Inflammatory macrophage (primary cell): ENCODE measurements around the gene NKX6-2.
"Not testable (repeated sequence)": the region's sequence is repeated elsewhere in the genome, so short reads cannot be mapped to it uniquely, and the experiment has no call there.

Source experiments
- DNase-seq, 2 donors: peaks; one replicate each; pipeline ENCODE4 v3.0.0-alpha.2; 2020 to 2022

Gene NKX6-2

DNA sequence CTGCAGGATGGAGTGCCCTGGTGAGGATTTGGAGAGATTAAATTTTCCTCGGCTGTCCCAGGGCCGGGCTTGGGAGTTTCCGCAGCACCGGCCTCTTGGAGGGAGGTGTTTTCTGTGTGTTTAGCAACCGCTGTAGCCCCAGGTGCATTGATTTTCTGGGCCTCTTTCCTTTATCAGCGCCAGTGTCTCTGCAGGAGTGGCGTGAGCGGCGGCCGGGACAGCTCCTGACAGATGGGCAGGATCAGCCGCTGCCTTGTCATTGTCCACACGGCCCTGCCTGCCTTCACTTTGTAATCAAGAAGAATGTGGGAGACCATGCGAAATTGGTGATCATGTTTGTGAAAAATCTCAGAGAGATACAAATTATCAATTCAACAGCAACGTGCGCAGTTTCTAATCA lies 32.4 kb downstream of the NKX6-2 start:
- no peak for DNase-seq

DNA sequence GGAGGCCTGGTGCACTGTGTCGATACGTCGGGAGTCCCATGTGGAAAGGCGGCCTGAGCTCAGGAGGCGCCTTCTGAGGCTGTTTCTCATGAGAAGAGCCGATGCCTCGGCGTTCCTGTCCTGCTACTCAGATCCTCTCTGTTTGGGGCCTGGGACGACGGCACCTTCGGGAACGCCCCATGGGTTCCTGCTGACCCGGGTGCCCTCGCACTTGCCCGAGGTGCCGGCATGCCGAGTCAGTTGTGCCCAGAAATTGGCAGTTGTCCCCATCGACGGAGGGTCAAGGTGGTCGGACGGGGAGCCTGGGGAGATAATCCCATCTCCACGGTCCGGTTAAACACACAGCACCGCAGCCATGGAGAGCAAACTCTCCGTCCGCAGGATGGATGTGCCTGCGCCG lies 33.0 kb downstream of the NKX6-2 start:
- DNase-seq = no peak

DNA sequence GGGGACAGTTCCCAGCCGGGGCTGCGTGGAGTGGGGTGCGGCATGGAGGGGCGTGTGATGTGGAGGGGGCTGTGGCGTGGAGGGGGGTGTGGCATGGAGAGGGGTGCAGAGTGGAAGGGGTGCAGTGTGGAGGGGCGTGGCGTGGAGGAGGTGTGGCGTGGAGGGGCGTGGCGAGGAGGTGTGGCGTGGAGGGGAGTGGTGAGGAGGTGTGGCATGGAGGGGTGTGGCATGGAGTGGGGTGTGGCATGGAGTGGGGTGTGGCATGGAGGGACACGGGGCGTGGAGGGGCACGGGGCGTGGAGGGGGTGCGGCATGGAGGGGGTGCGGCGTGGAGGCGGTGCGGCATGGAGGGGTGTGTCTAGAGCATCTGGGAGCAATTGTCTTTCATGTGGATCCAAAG lies 33.6 kb downstream of the NKX6-2 start:
- DNase-seq = no peak

DNA sequence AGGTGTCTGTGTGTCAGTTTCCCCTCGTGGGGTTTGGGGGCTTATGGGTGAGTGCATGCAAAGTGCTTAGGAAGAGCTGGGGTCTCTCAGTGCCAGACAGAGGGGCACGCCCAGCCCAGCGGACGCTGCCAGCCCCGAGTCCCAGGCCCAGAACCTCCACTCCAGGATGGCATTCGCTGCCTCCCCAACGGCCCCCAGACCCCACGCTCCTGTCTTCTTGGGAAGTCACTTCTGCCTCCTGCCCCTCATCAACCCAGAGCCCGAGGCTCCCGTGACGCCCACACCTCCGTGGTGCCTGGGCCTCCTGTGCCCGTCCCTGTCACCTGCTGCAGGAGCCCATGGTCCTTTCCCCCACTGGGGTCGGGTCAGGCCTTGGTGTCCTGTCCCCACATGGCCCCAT lies 35.0 kb downstream of the NKX6-2 start:
- no peak for DNase-seq

- no peak for DNase-seq
Measured at GRCh38 chr10:132749371-132749795, 36.6 kb downstream of the NKX6-2 start.

GRCh38 chr10:132748545-132749370 lies 37.2 kb downstream of the NKX6-2 start:
- DNase-seq = no peak

GRCh38 chr10:132748135-132748534 lies 37.8 kb downstream of the NKX6-2 start:
- no peak for DNase-seq

- DNase-seq = no peak
Measured at GRCh38 chr10:132746801-132747625, 38.9 kb downstream of the NKX6-2 start.

DNA sequence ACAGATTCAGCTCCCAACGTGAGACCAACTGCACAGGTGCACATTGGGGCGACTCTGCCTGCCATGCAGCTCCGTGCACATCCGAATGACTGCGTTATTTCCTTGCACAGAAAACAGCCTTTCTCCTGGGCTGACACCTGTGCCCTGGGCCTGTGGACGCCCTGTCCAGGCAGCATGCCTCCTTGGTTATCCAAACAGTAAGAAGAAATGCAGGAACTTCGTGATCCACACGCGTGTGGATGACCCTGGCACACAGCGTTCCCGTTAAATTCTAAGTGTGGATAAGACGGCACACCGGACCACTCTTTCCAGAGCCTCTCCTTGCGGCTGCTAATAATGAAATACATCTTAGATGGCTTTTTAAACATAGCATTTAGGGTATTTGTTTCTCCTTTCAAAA lies 39.6 kb downstream of the NKX6-2 start:
- no peak for DNase-seq

DNA sequence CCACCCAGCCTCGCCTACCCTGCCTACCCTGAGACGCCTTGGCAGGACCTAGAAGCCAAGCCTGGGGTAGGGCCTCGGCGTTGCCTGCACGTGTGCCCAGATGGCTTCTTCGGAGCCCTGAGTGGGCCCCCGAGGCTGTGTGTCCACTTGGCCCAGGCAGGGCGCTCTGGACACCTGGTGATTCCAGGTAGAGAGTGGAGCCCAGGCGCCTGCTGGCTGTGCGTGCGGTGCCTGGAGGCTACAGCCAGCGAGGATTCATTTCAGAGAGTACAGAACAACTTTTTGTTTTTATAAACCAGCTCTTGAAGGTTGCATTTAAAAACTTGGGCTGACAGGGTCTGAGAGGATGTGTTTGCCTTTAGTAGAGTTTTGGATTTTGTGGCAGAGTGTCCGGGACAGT lies 40.0 kb downstream of the NKX6-2 start:
- no peak for DNase-seq

DNA sequence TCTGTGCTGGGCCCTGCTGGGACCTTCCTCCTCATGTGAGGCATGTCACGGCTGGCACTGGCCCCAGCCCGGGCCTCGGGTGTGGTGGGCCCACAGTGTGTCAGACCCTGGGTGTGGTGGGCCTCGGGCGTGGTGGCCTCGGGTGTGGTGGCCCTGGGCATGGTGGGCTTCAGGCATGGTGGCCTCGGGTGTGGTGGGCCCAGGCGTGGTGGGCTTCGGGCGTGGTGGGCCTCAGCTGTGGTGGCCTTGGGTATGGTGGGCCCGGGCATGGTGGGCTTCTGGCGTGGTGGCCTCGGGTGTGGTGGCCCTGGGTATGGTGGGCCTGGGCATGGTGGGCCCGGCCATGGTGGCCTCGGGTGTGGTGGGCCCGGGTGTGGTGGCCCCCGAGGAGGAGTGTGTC lies 40.4 kb downstream of the NKX6-2 start:
- no peak for DNase-seq

DNA sequence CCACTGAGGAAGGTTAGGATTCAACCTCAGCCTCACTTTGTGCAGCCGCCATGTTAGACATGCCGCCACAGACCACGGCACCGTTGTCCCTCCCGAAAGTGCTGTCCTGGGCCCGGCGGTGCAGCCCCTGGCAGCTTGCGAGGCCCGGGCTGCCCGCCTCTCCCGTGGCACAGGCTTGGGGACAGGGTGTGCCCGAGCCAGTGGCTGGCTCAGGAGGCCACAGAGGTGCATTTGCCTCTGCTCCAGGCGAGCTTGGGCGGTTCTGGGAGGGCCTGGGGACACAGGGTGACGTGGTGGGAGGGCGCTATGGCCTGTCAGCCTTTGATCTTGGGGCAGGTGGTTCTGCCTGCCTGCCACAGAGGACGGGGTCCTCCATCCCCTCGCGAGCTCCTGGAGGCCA lies 41.1 kb downstream of the NKX6-2 start:
- DNase-seq = no peak

DNA sequence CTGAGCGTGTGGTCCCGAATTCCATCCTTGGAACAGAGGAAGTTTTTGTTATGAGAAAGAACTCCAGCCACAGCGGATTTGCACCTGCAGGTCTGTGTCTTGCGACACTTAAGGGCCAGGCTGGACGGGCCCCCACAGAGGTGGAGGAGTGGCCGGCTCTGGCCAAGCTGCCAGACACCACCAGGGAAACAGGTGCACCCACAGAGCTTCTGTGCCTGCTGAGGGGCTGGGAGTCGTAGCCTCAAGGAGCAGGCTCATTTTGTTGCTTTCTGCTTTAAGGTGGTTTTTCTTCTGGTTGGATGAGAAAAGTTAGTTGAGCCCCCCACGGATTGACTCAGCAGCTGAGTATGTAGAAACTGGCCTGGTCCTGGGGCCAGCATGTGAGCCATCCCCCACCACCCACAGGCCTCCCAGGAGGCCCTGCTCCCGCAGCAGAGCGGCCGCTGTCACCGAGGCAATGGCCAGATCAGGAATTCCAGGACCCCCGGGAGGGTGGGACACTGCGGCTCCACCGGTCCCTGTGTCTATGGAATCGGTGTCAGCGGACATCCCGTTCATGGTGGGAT lies 41.9 kb downstream of the NKX6-2 start:
- DNase-seq = no peak

DNA sequence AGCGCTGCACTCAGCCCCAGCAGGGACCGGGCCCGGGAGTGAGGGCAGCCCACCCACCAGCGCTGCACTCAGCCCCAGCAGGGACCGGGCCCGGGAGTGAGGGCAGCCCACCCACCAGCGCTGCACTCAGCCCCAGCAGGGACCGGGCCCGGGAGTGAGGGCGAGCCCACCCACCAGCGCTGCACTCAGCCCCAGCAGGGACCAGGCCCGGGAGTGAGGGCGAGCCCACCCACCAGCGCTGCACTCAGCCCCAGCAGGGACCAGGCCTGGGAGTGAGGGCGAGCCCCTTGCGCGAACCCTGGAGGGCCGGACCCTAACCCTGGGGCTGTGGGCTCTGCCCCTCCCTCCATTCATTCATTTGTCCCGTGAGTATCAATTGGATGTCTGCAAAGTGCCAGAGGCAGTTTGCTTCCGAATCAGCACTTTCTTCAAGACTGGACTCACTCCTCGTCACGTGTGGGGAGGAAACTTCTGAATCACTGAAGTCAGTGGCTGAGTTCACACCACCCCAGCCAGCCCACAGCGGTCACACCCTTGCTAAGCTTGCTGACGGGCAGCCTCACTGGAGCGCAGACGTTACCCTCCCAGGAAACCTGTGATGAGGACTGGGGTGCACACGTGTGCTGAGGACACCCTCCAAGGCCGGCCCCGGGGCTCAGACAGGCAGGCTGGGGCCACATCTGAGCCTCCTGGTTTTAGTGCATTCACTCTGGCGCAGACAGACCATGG lies 42.6 kb downstream of the NKX6-2 start:
- not testable (repeated sequence) for DNase-seq

DNA sequence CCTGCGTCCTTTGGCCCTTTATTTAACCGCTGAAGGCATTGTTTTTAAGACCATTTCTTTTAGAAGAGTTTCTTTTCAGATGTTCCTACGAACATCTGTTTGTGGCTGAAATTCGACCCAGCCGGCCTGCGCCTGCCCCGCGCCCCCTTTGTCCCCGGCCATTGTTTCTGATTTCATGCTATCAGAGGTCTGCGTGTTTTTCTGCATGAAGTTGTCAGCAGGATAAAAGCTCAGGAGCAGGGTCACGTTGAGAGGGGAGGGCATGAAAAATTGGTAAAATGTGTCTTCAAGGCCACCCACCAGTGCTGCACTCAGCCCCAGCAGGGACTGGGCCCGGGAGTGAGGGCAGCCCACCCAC lies 43.1 kb downstream of the NKX6-2 start:
- no peak for DNase-seq

DNA sequence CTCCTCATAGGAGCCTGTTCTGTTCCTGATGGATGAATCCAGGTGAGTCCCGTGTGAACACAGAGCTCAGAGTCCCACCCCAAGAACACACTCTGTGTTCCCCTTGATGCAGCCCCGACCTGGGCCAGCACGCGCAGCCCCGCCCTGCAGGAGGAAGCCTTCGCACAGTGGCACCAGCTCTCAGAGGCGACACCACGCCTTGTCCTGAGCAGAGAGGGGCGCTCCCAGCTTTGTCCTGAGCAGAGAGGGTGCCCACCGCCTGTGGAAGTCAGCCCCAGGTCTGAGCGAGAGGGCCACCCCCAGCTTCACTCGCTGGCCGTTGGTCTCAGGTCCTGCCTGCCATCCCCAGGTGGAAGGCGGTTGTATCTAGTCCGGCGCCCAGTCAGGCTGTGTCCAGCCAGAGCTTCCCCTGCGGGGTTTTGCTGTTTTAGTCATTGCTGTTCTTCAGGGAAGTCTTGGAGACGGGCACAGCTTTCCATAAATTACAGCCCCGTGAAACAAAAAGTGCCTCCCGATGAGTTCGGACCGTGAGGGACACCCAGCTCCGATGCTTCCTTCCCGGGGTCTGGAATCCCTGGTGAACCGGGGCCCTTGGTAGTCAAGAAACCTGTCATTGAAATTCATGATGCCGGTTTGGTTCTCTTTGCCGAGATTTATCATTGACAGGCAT lies 43.6 kb downstream of the NKX6-2 start:
- no peak for DNase-seq

- no peak for DNase-seq
Measured at GRCh38 chr10:132740588-132740987, 45.4 kb downstream of the NKX6-2 start.

DNA sequence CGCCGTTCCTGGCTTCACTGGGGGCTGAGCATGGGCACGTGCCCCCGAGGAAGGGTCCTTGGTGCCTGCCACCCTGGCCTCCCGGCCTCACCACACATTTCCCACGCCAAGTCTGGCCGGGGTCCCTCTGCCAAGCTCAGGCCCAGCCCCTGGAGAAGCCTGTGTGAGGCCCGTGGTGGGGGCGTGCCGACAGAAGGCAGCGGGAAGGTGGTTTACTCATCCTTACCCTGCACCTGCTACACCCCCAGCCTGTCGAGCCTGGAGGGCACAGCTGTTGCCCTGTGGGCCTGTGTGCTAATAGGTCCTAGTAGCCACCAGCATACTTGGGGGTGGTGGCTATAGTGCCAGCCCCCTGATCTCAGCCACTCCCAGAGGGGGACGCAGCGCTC lies 46.7 kb downstream of the NKX6-2 start:
- DNase-seq = no peak

- DNase-seq = no peak
Measured at GRCh38 chr10:132738454-132739224, 47.3 kb downstream of the NKX6-2 start.

GRCh38 chr10:132737390-132738048 lies 48.4 kb downstream of the NKX6-2 start:
- no peak for DNase-seq

DNA sequence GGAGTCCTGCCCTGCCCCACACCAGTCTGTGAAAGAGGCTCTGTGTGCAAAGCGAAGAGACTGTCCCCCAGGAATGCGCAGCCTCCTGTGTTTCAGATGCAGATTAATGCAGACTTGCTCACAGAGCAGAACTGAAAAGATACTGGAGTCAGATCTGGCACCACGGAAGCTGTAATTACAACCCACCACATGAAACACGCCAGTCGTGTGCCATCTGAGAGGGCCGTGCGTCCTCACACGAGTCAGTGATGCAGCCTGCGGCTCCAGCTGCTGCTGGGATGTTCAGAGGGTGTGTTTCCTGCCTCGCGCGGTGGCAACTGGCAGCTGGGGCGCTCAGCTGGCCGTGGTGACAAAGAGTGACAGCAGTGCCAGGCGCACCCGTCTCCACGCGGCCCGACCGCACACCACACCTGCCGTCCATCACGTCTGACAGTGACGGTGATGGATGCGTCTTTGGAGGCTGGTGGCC lies 50.0 kb downstream of the NKX6-2 start:
- DNase-seq = no peak
